Measurements from ENCODE around the gene PXYLP1. TPM values are rescaled to one million over a fixed set of nuclear protein-coding genes. Genes with fewer than 3 reads are reported as not detected.
"Not testable (repeated sequence)": the region's sequence is repeated elsewhere in the genome, so short reads cannot be mapped to it uniquely, and the experiment has no call there.

Gene PXYLP1
- total RNA-seq, 1 donor from 2014 or later, result 6.1 TPM

DNA sequence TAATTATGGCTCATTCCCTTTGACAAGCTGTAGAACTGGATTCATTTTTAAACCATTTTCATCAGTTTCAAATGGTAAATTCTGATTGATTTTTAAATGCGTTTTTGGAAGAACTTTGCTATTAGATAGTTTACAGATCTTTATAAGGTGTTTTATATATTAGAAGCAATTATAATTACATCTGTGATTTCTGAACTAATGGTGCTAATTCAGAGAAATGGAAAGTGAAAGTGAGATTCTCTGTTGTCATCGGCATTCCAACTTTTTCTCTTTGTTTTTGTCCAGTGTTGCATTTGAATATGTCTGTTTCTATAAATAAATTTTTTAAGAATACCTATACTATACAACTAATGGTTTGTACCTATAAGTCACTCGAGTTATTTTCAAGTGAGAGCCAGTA, 62.7 kb downstream of the PXYLP1 start:
- H3K4me1 Mint-ChIP-seq (ENCODE audit: low read depth, unreplicated experiment), result peaks cover 21% of the 10 kb centered on the region
- Histone ChIP-seq H2AFZ (ENCODE audit: low read depth, low read length) (no peak overlapping the region), H3K27ac (ENCODE audit: low read depth, low read length) (peak overlapping the region; percentile 59), H3K9me3 (ENCODE audit: insufficient read depth, low read depth, low read length) (no peaks in the 10 kb centered on the region), H3K79me2 (ENCODE audit: insufficient read depth, low read length) (no peaks in the 10 kb centered on the region), H3K9ac (ENCODE audit: low read length) (peak overlapping the region; percentile 46), H3K4me2 (ENCODE audit: low read length) (peak overlapping the region; percentile 68), H3K36me3 (ENCODE audit: insufficient read depth, low read length) (no peaks in the 10 kb centered on the region), H4K20me1 (ENCODE audit: insufficient read depth, low read length) (no peaks in the 10 kb centered on the region), H3K4me3 (ENCODE audit: insufficient read depth, low read depth, low read length) (peak overlapping the region; percentile 14), H3K27me3 (ENCODE audit: insufficient read depth, low read length) (no peaks in the 10 kb centered on the region), H3K4me1 (ENCODE audit: insufficient read depth, low read length) (peaks cover 2% of the 10 kb centered on the region)
- TF ChIP-seq EZH2 (IDR thresholded peaks at IDR 0.05; ENCODE audit: insufficient read depth, low read length), result no peak
- TF ChIP-seq, protein P1, sequence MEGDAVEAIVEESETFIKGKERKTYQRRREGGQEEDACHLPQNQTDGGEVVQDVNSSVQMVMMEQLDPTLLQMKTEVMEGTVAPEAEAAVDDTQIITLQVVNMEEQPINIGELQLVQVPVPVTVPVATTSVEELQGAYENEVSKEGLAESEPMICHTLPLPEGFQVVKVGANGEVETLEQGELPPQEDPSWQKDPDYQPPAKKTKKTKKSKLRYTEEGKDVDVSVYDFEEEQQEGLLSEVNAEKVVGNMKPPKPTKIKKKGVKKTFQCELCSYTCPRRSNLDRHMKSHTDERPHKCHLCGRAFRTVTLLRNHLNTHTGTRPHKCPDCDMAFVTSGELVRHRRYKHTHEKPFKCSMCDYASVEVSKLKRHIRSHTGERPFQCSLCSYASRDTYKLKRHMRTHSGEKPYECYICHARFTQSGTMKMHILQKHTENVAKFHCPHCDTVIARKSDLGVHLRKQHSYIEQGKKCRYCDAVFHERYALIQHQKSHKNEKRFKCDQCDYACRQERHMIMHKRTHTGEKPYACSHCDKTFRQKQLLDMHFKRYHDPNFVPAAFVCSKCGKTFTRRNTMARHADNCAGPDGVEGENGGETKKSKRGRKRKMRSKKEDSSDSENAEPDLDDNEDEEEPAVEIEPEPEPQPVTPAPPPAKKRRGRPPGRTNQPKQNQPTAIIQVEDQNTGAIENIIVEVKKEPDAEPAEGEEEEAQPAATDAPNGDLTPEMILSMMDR (IDR thresholded peaks at IDR 0.05; ENCODE audit: insufficient read depth, low read depth, low read length), result no peak
- H3K9me3 Mint-ChIP-seq (ENCODE audit: unreplicated experiment), result peaks cover 1% of the 10 kb centered on the region
- no peaks in the 10 kb centered on the region for H3K27me3 Mint-ChIP-seq (ENCODE audit: low read depth, unreplicated experiment)
- peak overlapping the region; percentile 60 for H3K27ac Mint-ChIP-seq (ENCODE audit: unreplicated experiment)
- no peak overlapping the region for H3K4me3 Mint-ChIP-seq (ENCODE audit: unreplicated experiment)
- peaks cover 8% of the 10 kb centered on the region for H3K36me3 Mint-ChIP-seq (ENCODE audit: low read depth, unreplicated experiment)
- FAIRE-seq, result no peak
- no peak for DNase-seq (ENCODE audit: low read depth)

DNA sequence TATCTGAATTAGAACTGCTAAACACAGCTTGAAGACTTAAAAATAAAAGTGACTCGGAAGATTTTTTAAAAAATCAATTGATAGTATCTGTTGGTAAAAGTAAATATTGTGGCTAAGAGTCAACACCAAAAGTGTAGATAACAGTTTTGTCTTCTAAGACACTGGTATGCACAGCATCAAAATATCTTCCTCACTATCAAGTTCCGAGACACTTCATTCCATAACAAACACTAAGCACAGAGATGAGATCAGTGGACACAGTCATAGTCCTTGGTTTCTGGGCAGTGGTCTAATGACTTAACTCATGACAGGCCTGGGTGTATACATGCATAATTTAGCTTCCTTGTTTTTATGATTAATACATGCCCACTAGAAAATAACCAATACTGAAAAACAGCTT, 63.2 kb downstream of the PXYLP1 start:
- no peaks in the 10 kb centered on the region for H4K20me1 ChIP-seq (ENCODE audit: insufficient read depth, low read length)
- H3K4me1 ChIP-seq (ENCODE audit: insufficient read depth, low read length), result peaks cover 2% of the 10 kb centered on the region
- H3K4me3 Mint-ChIP-seq (ENCODE audit: unreplicated experiment), result no peak overlapping the region
- peak; percentile 64 for FAIRE-seq
- peak overlapping the region; percentile 60 for H3K27ac Mint-ChIP-seq (ENCODE audit: unreplicated experiment)
- TF ChIP-seq, protein P1 (IDR thresholded peaks at IDR 0.05; ENCODE audit: insufficient read depth, low read depth, low read length), result no peak
- TF ChIP-seq EZH2 (IDR thresholded peaks at IDR 0.05; ENCODE audit: insufficient read depth, low read length), result no peak
- H3K79me2 ChIP-seq (ENCODE audit: insufficient read depth, low read length), result no peaks in the 10 kb centered on the region
- peak; percentile 90 for DNase-seq (ENCODE audit: low read depth)
- no peaks in the 10 kb centered on the region for H3K27me3 Mint-ChIP-seq (ENCODE audit: low read depth, unreplicated experiment)
- peaks cover 16% of the 10 kb centered on the region for H3K4me1 Mint-ChIP-seq (ENCODE audit: low read depth, unreplicated experiment)
- no peak overlapping the region for H2AFZ ChIP-seq (ENCODE audit: low read depth, low read length)
- peak overlapping the region; percentile 68 for H3K4me2 ChIP-seq (ENCODE audit: low read length)
- H3K27ac ChIP-seq (ENCODE audit: low read depth, low read length), result peak overlapping the region; percentile 59
- no peaks in the 10 kb centered on the region for H3K9me3 ChIP-seq (ENCODE audit: insufficient read depth, low read depth, low read length)
- H3K36me3 ChIP-seq (ENCODE audit: insufficient read depth, low read length), result no peaks in the 10 kb centered on the region
- peak overlapping the region; percentile 46 for H3K9ac ChIP-seq (ENCODE audit: low read length)
- H3K36me3 Mint-ChIP-seq (ENCODE audit: low read depth, unreplicated experiment), result peaks cover 8% of the 10 kb centered on the region
- no peaks in the 10 kb centered on the region for H3K27me3 ChIP-seq (ENCODE audit: insufficient read depth, low read length)
- peaks cover 1% of the 10 kb centered on the region for H3K9me3 Mint-ChIP-seq (ENCODE audit: unreplicated experiment)
- peak overlapping the region; percentile 14 for H3K4me3 ChIP-seq (ENCODE audit: insufficient read depth, low read depth, low read length)

DNA sequence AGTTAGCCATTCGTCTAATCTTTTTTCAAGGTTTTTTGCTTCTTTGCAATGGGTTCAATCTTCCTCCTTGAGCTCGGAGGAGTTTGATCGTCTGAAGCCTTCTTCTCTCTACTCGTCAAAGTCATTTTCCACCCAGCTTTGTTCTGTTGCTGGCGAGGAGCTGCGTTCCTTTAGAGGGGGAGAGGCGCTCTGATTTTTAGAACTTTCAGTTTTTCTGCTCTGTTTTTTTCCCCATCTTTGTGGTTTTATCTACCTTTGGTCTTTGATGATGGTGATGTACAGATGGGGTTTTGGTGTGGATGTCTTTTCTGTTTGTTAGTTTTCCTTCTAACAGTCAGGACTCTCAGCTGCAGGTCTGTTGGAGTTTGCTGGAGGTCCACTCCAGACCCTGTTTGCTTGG, 68.8 kb downstream of the PXYLP1 start:
- not testable (repeated sequence) for H3K27me3 ChIP-seq (ENCODE audit: insufficient read depth, low read length); H3K4me3 ChIP-seq (ENCODE audit: insufficient read depth, low read depth, low read length); H3K36me3 ChIP-seq (ENCODE audit: insufficient read depth, low read length); DNase-seq (ENCODE audit: low read depth); H4K20me1 ChIP-seq (ENCODE audit: insufficient read depth, low read length); H3K27ac Mint-ChIP-seq (ENCODE audit: unreplicated experiment); H3K9me3 Mint-ChIP-seq (ENCODE audit: unreplicated experiment); H3K4me1 Mint-ChIP-seq (ENCODE audit: low read depth, unreplicated experiment); H2AFZ ChIP-seq (ENCODE audit: low read depth, low read length); H3K36me3 Mint-ChIP-seq (ENCODE audit: low read depth, unreplicated experiment); H3K27ac ChIP-seq (ENCODE audit: low read depth, low read length); H3K4me1 ChIP-seq (ENCODE audit: insufficient read depth, low read length); H3K27me3 Mint-ChIP-seq (ENCODE audit: low read depth, unreplicated experiment); H3K9ac ChIP-seq (ENCODE audit: low read length); H3K79me2 ChIP-seq (ENCODE audit: insufficient read depth, low read length); H3K4me2 ChIP-seq (ENCODE audit: low read length); H3K4me3 Mint-ChIP-seq (ENCODE audit: unreplicated experiment); H3K9me3 ChIP-seq (ENCODE audit: insufficient read depth, low read depth, low read length); FAIRE-seq

Measured in astrocyte (in vitro differentiated cells and primary cell).